GM21723 (cell line): ENCODE data around the gene BIVM.

Experiments
- ATAC-seq: cut with Tn5 transposase; IDR thresholded peaks from one replicate; pipeline ENCODE4 v1.9.1; 2021; ENCODE audit warnings: mild to moderate bottlenecking, moderate library complexity; ENCODE audit not compliant: unreplicated experiment

BIVM gene

DNA sequence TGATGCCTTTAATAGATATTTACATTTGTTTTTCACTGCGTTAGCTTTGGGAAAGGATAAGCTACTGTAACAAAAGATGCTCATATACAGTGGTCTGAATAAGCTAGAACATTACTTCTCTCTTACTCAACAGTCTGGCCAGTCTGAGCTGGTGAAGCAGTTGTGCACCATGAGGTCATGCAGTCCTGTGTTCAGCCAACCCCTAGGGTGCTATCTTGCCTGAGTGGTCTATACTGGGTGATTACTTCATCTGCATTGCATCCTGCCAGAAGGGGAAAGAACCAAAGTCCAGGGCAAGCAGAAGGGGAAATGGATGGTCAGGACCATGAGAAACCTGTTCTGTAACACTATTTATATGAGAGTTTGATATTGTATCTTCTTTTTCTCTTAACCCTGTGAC, 78.4 kb downstream of the BIVM start:
- no peak for ATAC-seq

DNA sequence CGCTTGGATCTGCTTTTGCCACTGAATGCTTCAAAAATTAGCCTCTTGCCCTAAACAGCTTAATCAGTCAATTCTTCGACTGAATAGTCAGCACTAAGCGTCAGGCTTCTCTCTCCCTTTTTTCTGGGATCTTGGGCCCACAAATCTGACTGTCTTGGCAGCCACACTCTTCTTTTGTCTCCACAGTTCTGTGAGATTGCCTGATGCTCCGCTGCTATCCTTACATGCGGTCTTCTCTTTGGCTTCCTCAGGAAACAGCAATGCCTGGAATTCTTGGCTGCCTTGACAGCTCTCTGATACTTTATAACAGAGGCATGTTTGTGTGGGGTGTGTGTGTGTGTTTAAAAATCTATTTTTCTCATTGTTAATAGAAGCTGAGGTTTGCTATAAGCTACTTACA, 79.6 kb downstream of the BIVM start:
- no peak for ATAC-seq

DNA sequence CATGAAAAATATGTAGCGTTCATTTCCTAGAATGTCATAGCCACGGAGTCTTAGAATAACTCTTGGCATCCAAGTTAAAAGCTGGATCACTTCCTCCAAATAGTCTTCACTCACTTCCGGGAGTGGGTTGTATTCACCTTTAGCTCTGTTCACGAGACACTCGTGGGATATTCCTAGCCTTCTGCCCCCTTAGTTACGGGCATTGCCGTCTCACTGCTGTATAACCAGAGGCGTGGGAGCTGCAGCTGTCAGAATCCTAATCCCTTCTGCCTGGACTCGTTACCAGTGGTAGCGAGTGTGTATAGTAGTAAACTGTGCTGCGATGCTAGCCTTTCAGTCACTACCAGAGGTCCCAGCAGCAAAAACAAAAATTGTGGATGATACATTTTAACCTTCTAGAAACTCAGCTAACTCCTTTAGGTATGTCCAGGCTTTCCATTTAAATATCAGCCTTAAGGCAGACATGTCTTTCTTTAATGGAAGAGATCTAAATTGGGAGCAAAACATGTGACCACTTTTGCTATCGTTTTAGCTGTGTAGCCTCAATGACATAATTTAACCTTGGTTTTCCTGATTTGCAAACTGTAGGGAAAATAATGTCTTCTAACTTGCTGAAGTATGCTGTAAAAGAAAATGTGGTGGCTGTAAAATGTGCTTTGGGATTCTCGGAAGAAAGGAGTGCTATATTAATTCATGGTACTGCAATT, 81.0 kb downstream of the BIVM start:
- ATAC-seq = no peak

DNA sequence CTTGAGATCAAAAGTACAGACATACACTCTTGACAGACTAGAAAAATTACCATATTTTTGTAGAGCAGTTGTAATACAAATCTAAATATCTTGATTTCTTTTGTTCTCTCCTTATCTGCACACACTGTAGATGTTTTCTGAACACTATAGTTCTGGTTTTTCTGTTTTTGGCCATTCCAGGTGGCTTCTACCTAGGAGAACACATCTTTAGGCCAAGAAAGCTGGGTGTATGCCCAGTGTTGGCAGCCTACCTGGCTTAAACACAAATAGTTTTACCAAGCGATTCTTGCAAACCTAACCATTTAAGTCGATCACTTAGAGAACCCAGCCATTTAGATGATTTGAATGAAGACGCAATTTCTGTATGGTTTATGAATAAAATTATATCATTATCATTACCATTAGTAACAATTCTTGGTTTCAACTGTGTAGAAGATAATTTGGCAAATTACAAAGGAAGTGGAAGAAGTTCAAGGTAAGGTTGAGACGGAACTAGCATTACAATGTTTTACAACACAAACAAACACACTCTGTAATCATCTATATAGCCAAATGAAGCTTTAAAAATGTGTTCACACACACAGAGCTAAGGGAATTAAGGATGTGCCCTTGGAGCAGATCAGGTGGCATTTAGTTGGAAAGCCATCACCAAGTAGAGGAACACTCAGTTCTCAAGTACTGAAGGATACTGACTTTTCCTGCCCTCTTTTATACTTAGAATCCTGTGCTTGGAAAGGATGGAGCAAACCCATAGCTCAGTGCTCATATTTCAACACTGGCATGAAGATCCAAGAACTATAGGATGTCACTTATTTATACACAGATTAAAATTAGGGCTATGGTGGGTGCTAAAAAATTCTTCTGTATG, 83.1 kb downstream of the BIVM start:
- no peak for ATAC-seq
